Epidermal melanocyte (primary cell): ENCODE results near the gene DMKN.

Experiments used
- DNase-seq: peaks from one replicate; pipeline ENCODE4 v3.0.0; 2011; ENCODE audit warnings: low spot score; ENCODE audit not compliant: insufficient read length

DMKN gene

GRCh38 chr19:35513628-35514281 is at the start of gene DMKN:
DMKN (minus strand) TSS chr19:35513649; CDS start chr19:35513475, 174 bp downstream.
- DNase-seq, result no peak

- DNase-seq, result no peak
Measured at GRCh38 chr19:35562776-35563175, 49.3 kb upstream of the DMKN start.

- DNase-seq, result no peak
Measured at GRCh38 chr19:35562336-35562735, 48.9 kb upstream of the DMKN start.

GRCh38 chr19:35561436-35561835 is 48.0 kb upstream of the DMKN start:
- no peak for DNase-seq

- DNase-seq, result no peak
Measured at GRCh38 chr19:35560677-35561076, 47.2 kb upstream of the DMKN start.

- no peak for DNase-seq
Measured at GRCh38 chr19:35560271-35560670, 46.8 kb upstream of the DMKN start.

- no peak for DNase-seq
Measured at GRCh38 chr19:35559781-35560180, 46.3 kb upstream of the DMKN start.

- DNase-seq, result no peak
Measured at GRCh38 chr19:35559281-35559659, 45.8 kb upstream of the DMKN start.

- no peak for DNase-seq
Measured at GRCh38 chr19:35558400-35559280, 45.2 kb upstream of the DMKN start.

GRCh38 chr19:35557539-35558399 is 44.3 kb upstream of the DMKN start:
- DNase-seq, result no peak

GRCh38 chr19:35556846-35557538 is 43.5 kb upstream of the DMKN start:
- no peak for DNase-seq

- DNase-seq, result no peak
Measured at GRCh38 chr19:35556025-35556590, 42.7 kb upstream of the DMKN start.

GRCh38 chr19:35555301-35556005 is 42.0 kb upstream of the DMKN start:
- DNase-seq, result no peak

- DNase-seq, result no peak
Measured at GRCh38 chr19:35554076-35554475, 40.6 kb upstream of the DMKN start.

- DNase-seq, result no peak
Measured at GRCh38 chr19:35553385-35554000, 40.0 kb upstream of the DMKN start.

- DNase-seq, result no peak
Measured at GRCh38 chr19:35552534-35553384, 39.3 kb upstream of the DMKN start.

- no peak for DNase-seq
Measured at GRCh38 chr19:35551091-35551810, 37.8 kb upstream of the DMKN start.

- DNase-seq, result no peak
Measured at GRCh38 chr19:35549879-35550523, 36.6 kb upstream of the DMKN start.
